ENCODE data around the gene CENPM.

DNA sequence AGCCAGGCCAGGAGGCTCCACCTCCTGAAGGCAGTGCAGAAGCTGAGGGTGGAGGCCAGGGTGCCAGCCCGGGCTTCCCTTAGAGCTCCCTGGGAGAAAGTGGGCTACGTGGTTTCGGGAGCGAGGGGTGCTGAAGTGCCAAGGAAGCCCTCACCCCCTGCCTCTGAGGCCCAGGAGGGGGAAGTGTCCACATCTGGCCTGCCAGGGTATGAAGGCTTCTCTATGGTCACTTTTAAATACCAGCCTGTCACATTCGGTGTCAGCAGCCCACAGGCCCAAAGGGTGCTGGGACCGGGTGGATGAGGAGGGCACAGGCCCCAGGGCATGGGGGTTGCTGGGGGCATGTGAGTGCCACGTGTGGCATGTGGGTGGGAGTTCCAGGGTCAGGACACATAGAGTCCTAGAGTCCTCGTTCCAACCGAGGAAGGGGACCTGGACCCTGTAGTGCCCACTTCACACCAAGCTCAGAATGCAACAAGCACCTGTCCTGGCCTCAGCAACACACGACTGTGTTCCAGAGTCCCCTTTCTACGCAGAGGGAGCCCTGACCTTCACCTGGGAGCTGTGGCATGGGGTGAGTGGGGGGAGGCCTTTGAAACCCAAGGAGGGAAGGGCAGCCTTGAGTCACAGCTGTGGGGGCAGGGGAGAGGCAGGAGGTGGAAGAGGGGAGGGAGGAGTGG, 33.8 kb downstream of the CENPM start:
- TF ChIP-seq, protein P1, sequence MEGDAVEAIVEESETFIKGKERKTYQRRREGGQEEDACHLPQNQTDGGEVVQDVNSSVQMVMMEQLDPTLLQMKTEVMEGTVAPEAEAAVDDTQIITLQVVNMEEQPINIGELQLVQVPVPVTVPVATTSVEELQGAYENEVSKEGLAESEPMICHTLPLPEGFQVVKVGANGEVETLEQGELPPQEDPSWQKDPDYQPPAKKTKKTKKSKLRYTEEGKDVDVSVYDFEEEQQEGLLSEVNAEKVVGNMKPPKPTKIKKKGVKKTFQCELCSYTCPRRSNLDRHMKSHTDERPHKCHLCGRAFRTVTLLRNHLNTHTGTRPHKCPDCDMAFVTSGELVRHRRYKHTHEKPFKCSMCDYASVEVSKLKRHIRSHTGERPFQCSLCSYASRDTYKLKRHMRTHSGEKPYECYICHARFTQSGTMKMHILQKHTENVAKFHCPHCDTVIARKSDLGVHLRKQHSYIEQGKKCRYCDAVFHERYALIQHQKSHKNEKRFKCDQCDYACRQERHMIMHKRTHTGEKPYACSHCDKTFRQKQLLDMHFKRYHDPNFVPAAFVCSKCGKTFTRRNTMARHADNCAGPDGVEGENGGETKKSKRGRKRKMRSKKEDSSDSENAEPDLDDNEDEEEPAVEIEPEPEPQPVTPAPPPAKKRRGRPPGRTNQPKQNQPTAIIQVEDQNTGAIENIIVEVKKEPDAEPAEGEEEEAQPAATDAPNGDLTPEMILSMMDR (conservative IDR thresholded peaks at IDR 0.05; ENCODE audit: low read depth, low read length) = no peak
- TF ChIP-seq EZH2phosphoT487 (IDR thresholded peaks at IDR 0.05; ENCODE audit: borderline replicate concordance, low read length) = no peak

Data from PC-3 (cell line).